Right ventricle myocardium inferior (tissue), 1 donor: ENCODE measurements around the gene CYB561D2. TPM values are rescaled to one million over a fixed set of nuclear protein-coding genes. Genes with fewer than 3 reads are reported as not detected.

Experiments
- ATAC-seq: fragments of 200-7000 bp; cut with Tn5 transposase; one replicate; pipeline ENCODE4 v1.9.1; 2020; ENCODE audit warnings: mild to moderate bottlenecking, moderate library complexity
- DNase-seq: peaks from one replicate; pipeline ENCODE4 v3.0.0; 2021; ENCODE audit errors: missing footprints
- intact Hi-C: fragments of 100-400 bp; cut with DNase I; formaldehyde crosslinking; loops from one replicate; pipeline ENCODE4 v1.11.0; 2022
- total RNA-seq: library from RNA; stranded (reverse); fragmentation: NEBNext Ultra II Directional; extraction: Animal tissue kit (Norgen Biotek cat#: 25700); gene quantifications from one replicate; pipeline ENCODE4 v1.2.1, GENCODE V29; 2021
- donor health status: DM: no; HTN: yes; CAD: no; lungs with severe emphysema.

Gene CYB561D2
- total RNA-seq, 1 donor from 2014 or later, result 6.3 TPM

GRCh38 chr3:50355829-50356552, 5.3 kb downstream of the CYB561D2 start:
- no peak for DNase-seq
- intact Hi-C loops, result no loop called here
- no peak for ATAC-seq

GRCh38 chr3:50356553-50356952, 5.9 kb downstream of the CYB561D2 start:
- DNase-seq (no peak), ATAC-seq (no peak)
- intact Hi-C loops, result no loop called here

GRCh38 chr3:50357481-50357880, 6.8 kb downstream of the CYB561D2 start:
- intact Hi-C loops, result no loop called here
- DNase-seq, result no peak
- no peak for ATAC-seq

GRCh38 chr3:50358355-50358910, 7.8 kb downstream of the CYB561D2 start:
- intact Hi-C loops, result no loop called here
- ATAC-seq (no peak), DNase-seq (no peak)

GRCh38 chr3:50358911-50359759, 8.5 kb downstream of the CYB561D2 start, which contains the start of gene TMEM115:
Gene TMEM115, minus strand, starts transcription at chr3:50359521. Its CDS starts 458 bp downstream, at chr3:50359063.
- peak; percentile 97 for ATAC-seq
- intact Hi-C loops, result no loop called here

GRCh38 chr3:50359760-50360110, 9.1 kb downstream of the CYB561D2 start:
- ATAC-seq, result no peak
- intact Hi-C loops, result no loop called here
- DNase-seq, result no peak

More at GRCh38 chr3:50358911-50359759, 8.5 kb downstream of the CYB561D2 start, which contains the start of gene TMEM115:
- DNase-seq, result peak; percentile 97

- peak; percentile 33 for ATAC-seq
- no peak for DNase-seq
- intact Hi-C loops, result no loop called here
These were observed 14.0 kb downstream of the CYB561D2 start for GRCh38 chr3:50364573-50365079.

- DNase-seq (peak; percentile 91), ATAC-seq (peak; percentile 88)
- intact Hi-C loops, result no loop called here
These were observed 14.6 kb downstream of the CYB561D2 start for GRCh38 chr3:50365080-50365841.

GRCh38 chr3:50365842-50366220, 15.2 kb downstream of the CYB561D2 start:
- intact Hi-C loops, result no loop called here
- no peak for DNase-seq
- ATAC-seq, result no peak

GRCh38 chr3:50369012-50369670, 18.5 kb downstream of the CYB561D2 start:
- ATAC-seq (no peak), DNase-seq (no peak)
- intact Hi-C loops, result no loop called here

GRCh38 chr3:50370594-50370993, 19.9 kb downstream of the CYB561D2 start:
- DNase-seq, result no peak
- ATAC-seq, result no peak
- intact Hi-C loops, result no loop called here

GRCh38 chr3:50371133-50371685, 20.5 kb downstream of the CYB561D2 start:
- intact Hi-C loops, result no loop called here
- DNase-seq (no peak), ATAC-seq (no peak)

- ATAC-seq (no peak), DNase-seq (no peak)
- intact Hi-C loops, result no loop called here
These were observed 21.7 kb downstream of the CYB561D2 start for GRCh38 chr3:50372349-50372748.

- DNase-seq (no peak), ATAC-seq (no peak)
- intact Hi-C loops, result no loop called here
These were observed 22.7 kb downstream of the CYB561D2 start for GRCh38 chr3:50373146-50374051.

GRCh38 chr3:50374363-50375257, 23.9 kb downstream of the CYB561D2 start:
- ATAC-seq (no peak), DNase-seq (no peak)
- intact Hi-C loops, result no loop called here

- intact Hi-C loops, result no loop called here
- no peak for DNase-seq
- no peak for ATAC-seq
These were observed 24.7 kb downstream of the CYB561D2 start for GRCh38 chr3:50375258-50375931.
